Keratinocyte (primary cell): ENCODE results near the gene GARIN5B. TPM values are rescaled to one million over a fixed set of nuclear protein-coding genes. Genes with fewer than 3 reads are reported as not detected.

Experiments
- DNase-seq: peaks from one replicate; pipeline ENCODE4 v3.0.0-alpha.2; 2011; ENCODE audit warnings: low read depth, missing footprints, low spot score
- FAIRE-seq: peaks from 2 replicates; lab custom pipeline; 2011; peaks lifted over from hg19 to GRCh38; lab: Jason Lieb, UNC
- H2AFZ ChIP-seq: 2 replicates; pipeline ENCODE4 v1.6.0; 2012; ENCODE audit warnings: low read length, control low read depth, inconsistent platforms; ENCODE audit not compliant: control insufficient read depth
- H3K27ac ChIP-seq: 2 replicates; pipeline ENCODE4 v1.5.1; 2011; ENCODE audit warnings: low read length; ENCODE audit not compliant: control insufficient read depth, insufficient read depth
- H3K27me3 ChIP-seq: 3 replicates; pipeline ENCODE4 v1.6.0; 2011; ENCODE audit warnings: low read length; ENCODE audit not compliant: control insufficient read depth, insufficient read depth; ENCODE audit errors: extremely low read depth
- H3K36me3 ChIP-seq, 2 experiments: 2 replicates in 1 of 2; 3 replicates in 1 of 2; pipeline ENCODE4 v1.5.1; 2011; ENCODE audit warnings: low read length in 2 of 2, mild to moderate bottlenecking in 1 of 2; ENCODE audit not compliant: control insufficient read depth in 2 of 2, insufficient read depth in 2 of 2; ENCODE audit errors: extremely low read depth in 1 of 2
- H3K4me1 ChIP-seq: 3 replicates; pipeline ENCODE4 v1.5.1; 2011; ENCODE audit warnings: low read length; ENCODE audit not compliant: control insufficient read depth, insufficient read depth; ENCODE audit errors: extremely low read depth
- H3K4me2 ChIP-seq: 3 replicates; pipeline ENCODE4 v1.6.0; 2011; ENCODE audit warnings: low read depth, low read length; ENCODE audit not compliant: control insufficient read depth, insufficient read depth; ENCODE audit errors: extremely low read depth
- H3K4me3 ChIP-seq, 3 experiments: fragments of 200-600 bp in 1 of 3; sonication (generic) in 1 of 3; 2 replicates in 2 of 3; 3 replicates in 1 of 3; pipeline ENCODE4 v1.5.1; 2011 to 2016; ENCODE audit warnings: low read length in 3 of 3, mild to moderate bottlenecking in 3 of 3, control low read depth in 2 of 3, inconsistent platforms in 1 of 3, low read depth in 1 of 3, mixed read lengths in 1 of 3, mixed run types in 1 of 3, moderate library complexity in 1 of 3; ENCODE audit not compliant: control insufficient read depth in 2 of 3, insufficient read depth in 2 of 3; ENCODE audit errors: extremely low read depth in 1 of 3
- H3K79me2 ChIP-seq: 2 replicates; pipeline ENCODE4 v1.6.0; 2012; ENCODE audit warnings: low read length; ENCODE audit not compliant: control insufficient read depth, insufficient read depth
- H3K9ac ChIP-seq: 3 replicates; pipeline ENCODE4 v1.6.0; 2011; ENCODE audit warnings: low read length; ENCODE audit not compliant: control insufficient read depth, insufficient read depth; ENCODE audit errors: extremely low read depth
- H3K9me1 ChIP-seq: 3 replicates; pipeline ENCODE4 v1.6.0; 2011; ENCODE audit warnings: low read length; ENCODE audit not compliant: control insufficient read depth, insufficient read depth; ENCODE audit errors: extremely low read depth
- H3K9me3 ChIP-seq: 2 replicates; pipeline ENCODE4 v1.5.1; 2012; ENCODE audit warnings: low read depth, low read length; ENCODE audit not compliant: control insufficient read depth
- H4K20me1 ChIP-seq: 3 replicates; pipeline ENCODE4 v1.6.0; 2011; ENCODE audit warnings: low read length; ENCODE audit not compliant: control insufficient read depth, insufficient read depth; ENCODE audit errors: extremely low read depth
- EZH2 ChIP-seq: IDR thresholded peaks from one replicate; pipeline ENCODE4 v1.6.1; 2012; ENCODE audit warnings: inconsistent platforms, mild to moderate bottlenecking, low read length, moderate library complexity
- dilution Hi-C: fragments of 300-500 bp; cut with MboI; formaldehyde crosslinking; loops from one replicate; pipeline ENCODE4 v1.7.0; 2020; ENCODE audit warnings: low sequenced_read_pairs; ENCODE audit not compliant: extremely low pct_ligation_motif_present
- polyA plus RNA-seq, 5 experiments: library from polyadenylated mRNA; depleted of rRNA in 3 of 5; stranded (reverse) in 3 of 5; stranded (forward) in 1 of 5; unstranded in 1 of 5; fragments of >200 nt; gene quantifications; 1 replicate in 1 of 5; 2 replicates in 3 of 5; 3 replicates in 1 of 5; pipeline versions ENCODE4 v1.2.1 to v1.2.3, GENCODE V29; 2011 to 2012; ENCODE audit warnings: missing spikeins in 2 of 5, low read depth in 1 of 5, low replicate concordance in 1 of 5
- TF ChIP-seq, protein P1 (sequence below), 3 experiments: IDR thresholded peaks in 1 of 3; conservative IDR thresholded peaks in 1 of 3; optimal IDR thresholded peaks in 1 of 3; 2 replicates in 2 of 3; 3 replicates in 1 of 3; pipeline versions ENCODE3 to v1.5.1; 2011; ENCODE audit warnings: low read length in 3 of 3, mild to moderate bottlenecking in 3 of 3, moderate library complexity in 2 of 3, control low read depth in 1 of 3, inconsistent platforms in 1 of 3; ENCODE audit not compliant: insufficient read depth in 2 of 3; ENCODE audit errors: extremely low read depth in 1 of 3

Gene GARIN5B
- polyA plus RNA-seq, 1 donor (not counting 4 experiments of a cell fraction or from before 2014, with no cell fraction given), result not detected

GRCh38 chr19:55389386-55390317 is 26.6 kb upstream of the GARIN5B start:
- H3K4me3 ChIP-seq, result no peak overlapping the region
- peaks cover 43% of the 10 kb centered on the region for H3K79me2 ChIP-seq
- H3K9me1 ChIP-seq, result peaks cover 12% of the 10 kb centered on the region
- DNase-seq, result no peak
- peaks cover 44% of the 10 kb centered on the region for H4K20me1 ChIP-seq
- dilution Hi-C loops, result no loop called here
- H3K9me3 ChIP-seq, result no peaks in the 10 kb centered on the region
- H3K27ac ChIP-seq, result no peak overlapping the region
- H3K36me3 ChIP-seq, result peaks cover 31 to 35% of the 10 kb centered on the region in 2 experiments
- H3K4me1 ChIP-seq, result peaks cover 25% of the 10 kb centered on the region
- H3K9ac ChIP-seq, result peak overlapping the region; percentile 7
- H3K27me3 ChIP-seq, result no peaks in the 10 kb centered on the region
- no peak for TF ChIP-seq EZH2
- TF ChIP-seq, protein P1, sequence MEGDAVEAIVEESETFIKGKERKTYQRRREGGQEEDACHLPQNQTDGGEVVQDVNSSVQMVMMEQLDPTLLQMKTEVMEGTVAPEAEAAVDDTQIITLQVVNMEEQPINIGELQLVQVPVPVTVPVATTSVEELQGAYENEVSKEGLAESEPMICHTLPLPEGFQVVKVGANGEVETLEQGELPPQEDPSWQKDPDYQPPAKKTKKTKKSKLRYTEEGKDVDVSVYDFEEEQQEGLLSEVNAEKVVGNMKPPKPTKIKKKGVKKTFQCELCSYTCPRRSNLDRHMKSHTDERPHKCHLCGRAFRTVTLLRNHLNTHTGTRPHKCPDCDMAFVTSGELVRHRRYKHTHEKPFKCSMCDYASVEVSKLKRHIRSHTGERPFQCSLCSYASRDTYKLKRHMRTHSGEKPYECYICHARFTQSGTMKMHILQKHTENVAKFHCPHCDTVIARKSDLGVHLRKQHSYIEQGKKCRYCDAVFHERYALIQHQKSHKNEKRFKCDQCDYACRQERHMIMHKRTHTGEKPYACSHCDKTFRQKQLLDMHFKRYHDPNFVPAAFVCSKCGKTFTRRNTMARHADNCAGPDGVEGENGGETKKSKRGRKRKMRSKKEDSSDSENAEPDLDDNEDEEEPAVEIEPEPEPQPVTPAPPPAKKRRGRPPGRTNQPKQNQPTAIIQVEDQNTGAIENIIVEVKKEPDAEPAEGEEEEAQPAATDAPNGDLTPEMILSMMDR (optimal IDR thresholded peaks at IDR 0.05 in 1 of 3, IDR thresholded peaks at IDR 0.05 in 1 of 3, conservative IDR thresholded peaks at IDR 0.05 in 1 of 3; ENCODE audit: extremely low read depth in 1 of 3, insufficient read depth in 2 of 3, low read length in 3 of 3), result no peak
- H2AFZ ChIP-seq, result no peak overlapping the region
- no peak for FAIRE-seq
- H3K4me2 ChIP-seq, result no peak overlapping the region

- H3K79me2 ChIP-seq, result peaks cover 43% of the 10 kb centered on the region
- dilution Hi-C loops, result no loop called here
- H3K9me1 ChIP-seq, result peaks cover 12% of the 10 kb centered on the region
- H3K4me1 ChIP-seq, result peaks cover 30% of the 10 kb centered on the region
- H3K9ac ChIP-seq, result peak overlapping the region; percentile 92
- peaks cover 31 to 35% of the 10 kb centered on the region in 2 experiments for H3K36me3 ChIP-seq
- H4K20me1 ChIP-seq, result peaks cover 44% of the 10 kb centered on the region
- H3K9me3 ChIP-seq, result no peaks in the 10 kb centered on the region
- peak overlapping the region; percentile 76 to 97 (median 94) for H3K4me3 ChIP-seq
- no peak for TF ChIP-seq EZH2
- TF ChIP-seq, protein P1 (optimal IDR thresholded peaks at IDR 0.05 in 1 of 3, IDR thresholded peaks at IDR 0.05 in 1 of 3, conservative IDR thresholded peaks at IDR 0.05 in 1 of 3; ENCODE audit: extremely low read depth in 1 of 3, insufficient read depth in 2 of 3, low read length in 3 of 3), result no peak
- H3K27me3 ChIP-seq, result no peaks in the 10 kb centered on the region
- no peak overlapping the region for H3K27ac ChIP-seq
- no peak overlapping the region for H2AFZ ChIP-seq
- no peak for DNase-seq
- no peak for FAIRE-seq
- H3K4me2 ChIP-seq, result peak overlapping the region; percentile 93
Observed at GRCh38 chr19:55387736-55388497, 24.9 kb upstream of the GARIN5B start.
